Prostate gland (tissue), 2 donors: ENCODE measurements around the gene FAM177A1.

ENCODE experiments used
- POLR2A ChIP-seq: fragments of 450-650 bp; IDR thresholded peaks from one replicate; pipeline ENCODE4 v1.6.1; 2016; ENCODE audit warnings: antibody characterized with exemption, mild to moderate bottlenecking
- POLR2AphosphoS5 ChIP-seq: sonication (generic); formaldehyde crosslinking; IDR thresholded peaks from one replicate; pipeline ENCODE4 v1.6.1; 2017; ENCODE audit warnings: antibody characterized with exemption
- TF ChIP-seq, protein P1 (sequence below), 4 experiments: fragments of 200-600 bp in 2 of 4; fragments of 450-650 bp in 2 of 4; sonication (generic) in 2 of 4; IDR thresholded peaks; 1 replicate in 3 of 4; 2 replicates in 1 of 4; pipeline ENCODE4 v1.5.1; 2016 to 2019; ENCODE audit warnings: antibody characterized with exemption in 4 of 4, mild to moderate bottlenecking in 2 of 4, moderate library complexity in 2 of 4

DNA sequence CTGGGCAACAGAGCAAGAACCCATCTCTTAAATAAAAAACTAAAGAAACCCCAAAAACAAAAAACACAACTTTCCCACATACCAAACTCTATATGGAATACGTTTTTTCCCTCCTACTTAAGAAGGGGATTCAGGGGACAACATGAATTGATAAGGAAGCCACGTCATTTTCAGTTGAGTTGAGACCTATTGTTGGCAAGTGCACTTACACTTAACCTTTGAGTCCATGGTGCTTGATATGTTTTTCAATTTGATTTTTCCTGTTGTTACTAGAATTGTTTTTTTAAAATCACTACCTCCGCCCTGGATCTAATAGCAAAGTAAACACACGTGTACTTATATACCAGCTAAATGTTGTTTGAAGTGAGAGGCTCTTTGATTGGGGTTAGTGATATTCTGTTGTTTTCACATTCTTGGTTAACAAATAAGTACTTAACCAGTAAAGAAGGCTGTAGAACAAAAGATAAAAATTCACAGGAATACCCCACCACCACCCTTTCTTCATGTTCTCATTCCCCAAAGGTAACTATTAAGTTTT, 2.0 kb downstream of the FAM177A1 start:
- TF ChIP-seq POLR2A, result no peak
- TF ChIP-seq, protein P1, sequence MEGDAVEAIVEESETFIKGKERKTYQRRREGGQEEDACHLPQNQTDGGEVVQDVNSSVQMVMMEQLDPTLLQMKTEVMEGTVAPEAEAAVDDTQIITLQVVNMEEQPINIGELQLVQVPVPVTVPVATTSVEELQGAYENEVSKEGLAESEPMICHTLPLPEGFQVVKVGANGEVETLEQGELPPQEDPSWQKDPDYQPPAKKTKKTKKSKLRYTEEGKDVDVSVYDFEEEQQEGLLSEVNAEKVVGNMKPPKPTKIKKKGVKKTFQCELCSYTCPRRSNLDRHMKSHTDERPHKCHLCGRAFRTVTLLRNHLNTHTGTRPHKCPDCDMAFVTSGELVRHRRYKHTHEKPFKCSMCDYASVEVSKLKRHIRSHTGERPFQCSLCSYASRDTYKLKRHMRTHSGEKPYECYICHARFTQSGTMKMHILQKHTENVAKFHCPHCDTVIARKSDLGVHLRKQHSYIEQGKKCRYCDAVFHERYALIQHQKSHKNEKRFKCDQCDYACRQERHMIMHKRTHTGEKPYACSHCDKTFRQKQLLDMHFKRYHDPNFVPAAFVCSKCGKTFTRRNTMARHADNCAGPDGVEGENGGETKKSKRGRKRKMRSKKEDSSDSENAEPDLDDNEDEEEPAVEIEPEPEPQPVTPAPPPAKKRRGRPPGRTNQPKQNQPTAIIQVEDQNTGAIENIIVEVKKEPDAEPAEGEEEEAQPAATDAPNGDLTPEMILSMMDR (IDR thresholded peaks at IDR 0.05), result no peak
- no peak for TF ChIP-seq POLR2AphosphoS5
